ENCODE data around the gene UNC80.

Gene UNC80

DNA sequence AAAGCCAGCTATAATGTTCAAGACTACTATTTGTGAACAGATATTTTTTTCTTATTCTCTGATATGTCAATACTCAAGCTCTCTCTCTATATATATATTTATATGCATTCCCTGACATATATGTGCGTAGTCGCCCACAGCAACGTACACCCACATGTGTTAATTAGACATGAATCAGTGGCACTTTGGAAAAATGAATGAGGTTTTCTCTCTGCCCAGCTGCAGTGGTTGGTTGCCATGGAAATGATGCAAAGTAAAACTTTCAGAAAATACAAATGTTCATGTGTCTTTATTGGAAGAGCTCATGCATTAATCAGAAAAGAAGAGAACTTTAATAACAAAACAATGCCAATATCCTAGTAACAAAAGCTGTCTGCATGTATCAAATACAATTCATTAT lies 34.7 kb downstream of the UNC80 start:
- no peak for DNase-seq (ENCODE audit: low spot score)

DNA sequence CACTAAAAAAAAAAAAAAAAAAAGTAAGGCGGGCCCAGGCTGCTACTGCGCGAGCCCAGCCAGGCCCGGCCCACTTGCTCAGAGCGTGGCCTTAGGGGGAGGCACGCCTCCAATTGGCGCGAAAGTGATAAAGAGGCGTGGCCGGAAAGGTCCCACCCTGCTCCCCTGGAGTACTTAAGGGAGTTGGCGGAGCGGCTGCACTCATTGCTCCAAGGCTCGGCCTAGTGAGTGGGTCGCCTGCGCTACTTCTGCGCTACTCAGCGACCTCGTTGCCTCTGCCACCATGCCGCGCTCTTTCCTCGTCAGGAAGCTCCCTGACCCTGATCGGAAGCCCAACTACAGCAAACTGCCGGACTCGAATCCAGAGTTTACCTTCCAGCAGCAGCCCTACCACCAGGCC lies 36.9 kb downstream of the UNC80 start:
- DNase-seq (ENCODE audit: low spot score), result no peak

DNA sequence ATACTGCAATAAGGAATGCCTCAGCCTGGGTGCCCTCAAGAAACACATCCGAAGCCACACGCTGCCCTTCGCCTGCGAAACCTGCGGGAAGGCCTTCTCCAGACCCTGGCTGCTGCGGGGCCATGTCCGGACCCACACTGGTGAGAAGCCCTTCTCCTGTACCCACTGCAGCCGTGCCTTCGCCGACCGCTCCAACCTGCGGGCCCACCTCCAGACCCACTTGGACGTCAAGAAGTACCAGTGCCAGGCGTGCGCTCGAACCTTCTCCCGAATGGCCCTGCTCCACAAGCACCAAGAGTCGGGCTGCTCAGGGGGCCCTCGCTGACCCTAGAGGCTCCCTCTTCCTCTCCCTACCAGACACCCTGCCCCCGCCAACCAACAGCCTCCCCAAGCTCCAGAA lies 37.6 kb downstream of the UNC80 start:
- DNase-seq (ENCODE audit: low spot score), result no peak

DNA sequence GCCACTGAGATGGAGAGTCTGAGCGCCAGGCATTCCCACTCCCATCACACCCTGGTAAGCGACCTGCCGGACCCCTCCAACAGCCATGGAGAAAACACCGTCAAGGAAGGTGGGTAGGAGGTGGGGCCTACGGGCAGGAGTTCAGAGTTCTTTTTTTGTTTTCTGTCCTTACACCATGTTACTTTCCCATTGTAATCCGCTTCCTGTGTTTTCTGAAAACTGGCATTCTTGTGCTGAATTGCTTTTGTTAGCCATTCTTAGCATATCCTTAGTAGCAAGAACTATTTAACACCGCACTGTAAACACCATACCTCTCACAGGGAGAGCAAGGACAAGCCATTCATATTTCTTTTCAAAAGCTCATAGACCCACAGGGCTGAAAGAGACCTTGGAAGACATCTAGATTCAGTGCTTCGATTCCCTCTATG lies 46.2 kb downstream of the UNC80 start:
- DNase-seq (ENCODE audit: low spot score), result no peak

GRCh38 chr2:209818939-209819338 lies 47.3 kb downstream of the UNC80 start:
- DNase-seq (ENCODE audit: low spot score), result no peak

GRCh38 chr2:209821806-209822205 lies 50.2 kb downstream of the UNC80 start:
- no peak for DNase-seq (ENCODE audit: low spot score)

GRCh38 chr2:209823484-209823883 lies 51.9 kb downstream of the UNC80 start:
- DNase-seq (ENCODE audit: low spot score), result no peak

GRCh38 chr2:209824391-209824790 lies 52.8 kb downstream of the UNC80 start:
- no peak for DNase-seq (ENCODE audit: low spot score)

GRCh38 chr2:209830722-209831465 lies 59.3 kb downstream of the UNC80 start:
- DNase-seq (ENCODE audit: low spot score), result no peak

DNA sequence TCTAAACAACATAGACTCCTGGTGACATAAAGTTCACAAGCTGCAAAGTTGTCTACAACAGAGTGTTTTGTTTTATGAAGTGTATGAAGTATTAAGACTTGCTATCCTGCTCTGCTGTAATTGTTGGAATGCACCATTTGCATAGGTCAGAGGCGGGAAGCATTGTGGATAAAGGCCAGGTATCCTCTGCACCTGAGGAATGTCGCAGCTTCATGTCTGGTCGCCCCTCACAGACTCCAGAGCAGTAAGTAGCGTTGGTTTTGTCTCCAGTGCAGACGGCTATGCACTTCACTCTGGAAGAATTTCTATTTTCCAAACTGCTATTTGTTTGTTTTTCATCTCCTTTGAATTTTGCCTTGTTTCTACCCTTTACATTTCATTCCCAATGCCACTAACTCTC lies 63.1 kb downstream of the UNC80 start:
- no peak for DNase-seq (ENCODE audit: low spot score)

DNA sequence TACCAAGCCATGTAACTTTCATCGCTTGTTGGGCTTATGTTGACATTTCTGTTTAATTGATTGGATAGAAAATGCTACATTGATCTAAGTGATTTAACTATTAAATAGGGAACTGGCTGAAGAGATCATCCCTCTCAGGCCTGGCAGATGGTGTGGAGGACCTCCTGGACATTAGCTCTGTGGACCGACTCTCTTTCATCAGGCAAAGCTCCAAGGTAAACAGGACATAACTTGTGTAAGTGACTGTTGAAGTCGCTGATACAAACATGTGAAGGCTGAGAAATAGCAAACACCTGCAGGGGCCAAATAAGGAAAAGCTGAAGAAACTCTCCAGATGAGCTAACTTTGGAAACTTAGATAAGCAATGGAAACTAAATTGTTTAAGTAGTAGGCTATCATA lies 68.8 kb downstream of the UNC80 start:
- DNase-seq (ENCODE audit: low spot score), result no peak

DNA sequence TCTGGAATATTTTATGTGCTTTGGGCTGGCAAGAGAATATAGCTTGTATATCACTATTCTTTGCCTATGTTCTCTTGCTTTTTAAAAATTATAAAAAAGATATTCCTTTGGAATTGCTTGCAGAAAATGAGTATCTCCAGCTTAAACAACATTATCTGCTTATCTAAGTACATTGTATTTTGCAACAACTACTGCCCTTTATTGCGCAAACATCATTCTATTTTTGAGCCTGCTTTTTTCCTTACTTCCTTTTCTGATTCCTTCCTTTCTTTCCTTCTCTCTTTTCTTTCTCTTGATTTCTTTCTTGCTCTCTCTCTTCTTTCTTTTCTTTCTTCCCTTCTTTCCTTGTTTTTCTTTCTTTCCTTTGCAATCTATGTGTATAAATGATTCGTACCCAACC lies 74.0 kb downstream of the UNC80 start:
- no peak for DNase-seq (ENCODE audit: low spot score)

DNA sequence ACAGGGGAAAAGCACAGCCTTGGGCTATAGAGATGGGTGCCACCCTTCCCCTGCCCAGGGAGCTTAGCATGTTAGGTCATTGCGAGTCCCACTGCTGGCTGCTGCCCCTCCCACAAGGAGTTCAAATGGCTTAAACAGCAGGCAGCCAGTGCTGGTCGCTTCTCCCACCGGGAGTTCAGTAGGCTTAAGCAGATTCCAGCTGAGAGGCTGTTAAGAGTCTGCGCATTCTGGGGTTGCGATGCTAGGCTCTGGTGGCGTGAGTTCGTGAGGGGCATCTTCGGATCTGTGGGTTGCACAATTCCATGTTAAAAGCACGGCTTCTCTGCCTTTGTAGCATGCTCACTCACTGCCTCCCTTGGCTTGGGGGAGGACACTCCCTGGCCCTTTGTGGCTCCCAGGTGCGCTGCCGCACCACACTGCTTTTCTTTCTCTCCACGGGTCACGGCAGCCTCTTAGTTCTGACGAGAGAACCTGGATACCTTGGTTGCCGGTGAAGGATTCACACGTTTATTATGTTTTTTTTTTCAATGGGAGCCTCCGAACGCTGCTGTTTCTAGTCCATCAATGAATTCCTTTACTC lies 93.2 kb downstream of the UNC80 start:
- no peak for DNase-seq (ENCODE audit: low spot score)

DNA sequence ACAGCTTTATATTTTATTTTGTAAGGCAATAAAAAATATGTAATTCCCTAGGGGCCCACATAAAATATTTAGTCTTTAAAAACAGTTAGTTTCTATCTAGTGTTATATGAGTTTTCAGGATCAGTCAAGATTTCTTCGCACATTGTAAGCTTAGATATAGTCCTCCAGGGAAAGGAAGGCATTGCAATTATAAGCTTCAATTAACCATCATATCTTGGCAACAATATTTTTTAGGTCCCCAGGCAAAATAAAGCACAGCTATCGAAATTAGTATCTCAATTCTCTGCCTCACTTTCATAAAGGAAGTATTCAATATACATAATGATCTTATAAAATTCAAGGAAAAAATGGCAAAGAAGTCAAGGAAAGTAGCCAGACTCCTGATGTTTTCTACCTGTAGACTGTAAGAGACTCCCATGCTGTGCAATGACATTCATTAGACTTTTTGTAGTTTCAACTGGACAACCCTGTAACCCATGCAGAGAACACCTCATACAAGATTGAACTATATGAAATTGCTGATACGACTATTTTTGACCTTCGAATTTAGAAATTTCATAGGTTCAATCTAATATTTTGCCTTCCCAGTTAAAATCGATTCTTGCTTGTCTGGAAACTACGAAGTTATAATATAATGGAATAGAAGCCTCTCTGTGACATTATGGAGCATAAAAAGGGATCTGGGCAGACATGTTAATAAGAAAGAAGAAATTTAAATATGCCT lies 96.8 kb downstream of the UNC80 start:
- no peak for DNase-seq (ENCODE audit: low spot score)

DNA sequence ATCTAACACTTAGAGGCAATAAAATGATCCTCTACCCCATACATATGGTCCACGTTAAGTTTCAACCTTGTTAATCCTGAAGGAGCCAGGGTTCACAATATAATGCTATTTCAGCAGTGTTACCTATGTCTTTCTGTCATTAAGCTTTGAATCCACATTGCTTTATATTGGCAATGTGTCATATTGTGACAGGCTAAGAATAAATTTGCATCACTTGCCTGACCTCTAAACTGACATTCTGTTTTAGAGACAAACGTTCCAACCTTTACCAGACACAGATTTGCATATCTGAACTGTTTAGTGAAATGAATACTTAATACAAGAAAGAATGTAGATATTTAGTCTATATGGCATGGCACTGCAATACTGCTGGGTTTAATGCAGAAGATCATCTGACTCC lies 98.4 kb downstream of the UNC80 start:
- no peak for DNase-seq (ENCODE audit: low spot score)

- no peak for DNase-seq (ENCODE audit: low spot score)
Observed at GRCh38 chr2:209872675-209873074, 101.0 kb downstream of the UNC80 start.

- DNase-seq (ENCODE audit: low spot score), result no peak
Observed at GRCh38 chr2:209875270-209875669, 103.6 kb downstream of the UNC80 start.

- no peak for DNase-seq (ENCODE audit: low spot score)
Observed at GRCh38 chr2:209876211-209876610, 104.6 kb downstream of the UNC80 start.

- no peak for DNase-seq (ENCODE audit: low spot score)
Observed at GRCh38 chr2:209878701-209879100, 107.1 kb downstream of the UNC80 start.

- no peak for DNase-seq (ENCODE audit: low spot score)
Observed at GRCh38 chr2:209900638-209901037, 129.0 kb downstream of the UNC80 start.

- no peak for DNase-seq (ENCODE audit: low spot score)
Observed at GRCh38 chr2:209901172-209901571, 129.5 kb downstream of the UNC80 start.

DNA sequence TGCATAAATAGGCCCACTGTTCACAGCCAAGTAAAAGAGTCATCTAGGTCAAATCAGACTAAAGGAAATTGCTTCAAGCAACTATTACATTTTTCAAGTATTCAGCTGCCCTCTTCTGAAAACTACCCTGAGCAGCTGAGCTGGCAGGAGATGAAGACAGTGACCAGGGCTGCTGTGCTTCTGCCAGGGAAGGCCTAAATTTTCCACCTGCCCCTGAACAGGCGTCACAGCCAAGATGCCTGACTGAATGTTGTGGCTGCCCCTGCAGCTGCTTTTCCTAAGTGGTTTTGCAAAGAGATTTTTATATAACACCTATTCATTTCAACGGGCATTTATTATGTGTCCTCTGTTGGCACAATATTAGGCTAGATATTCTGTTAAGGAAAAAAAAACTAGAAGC lies 134.1 kb downstream of the UNC80 start:
- no peak for DNase-seq (ENCODE audit: low spot score)

- DNase-seq (ENCODE audit: low spot score), result no peak
Observed at GRCh38 chr2:209907746-209908145, 136.1 kb downstream of the UNC80 start.

Data from hematopoietic multipotent progenitor cell treated with erythropoietin and hydrocortisone succinate and interleukin-3 and kit ligand, for 15 days (in vitro differentiated cells).